Measurements from ENCODE around the gene TRAM2.

GRCh38 chr6:52549428-52549827 lies 27.4 kb downstream of the TRAM2 start:
- TF ChIP-seq GATA3 (IDR thresholded peaks at IDR 0.05; ENCODE audit: low read depth, low read length) (no peak), GATA2 (IDR thresholded peaks at IDR 0.05; ENCODE audit: low read depth, low read length) (no peak)

Data from SH-SY5Y (cell line).